Measurements from ENCODE around the gene DPEP3.

DNA sequence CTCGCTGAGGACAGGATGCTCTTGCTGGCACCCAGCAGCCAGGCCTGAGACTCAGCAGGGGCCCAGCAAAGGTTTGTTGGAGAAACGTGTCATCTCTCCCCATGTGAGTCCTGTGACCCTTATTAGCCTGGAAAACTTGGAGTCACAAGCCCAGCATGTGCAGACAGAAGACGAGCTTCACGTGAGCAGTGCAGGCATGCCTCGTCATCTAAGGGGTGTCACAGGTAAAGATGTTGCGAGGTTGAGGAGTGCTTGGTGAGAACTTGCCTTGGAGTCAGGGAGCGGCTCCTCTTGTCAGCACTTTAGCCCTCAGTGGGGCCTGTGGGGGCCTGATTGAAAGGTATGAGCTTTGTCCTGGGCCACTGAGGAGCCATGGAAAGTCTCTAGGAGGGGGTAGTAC, 46.5 kb downstream of the DPEP3 start:
- TF ChIP-seq POLR2A (IDR thresholded peaks at IDR 0.05) = no peak
- TF ChIP-seq, protein P1, sequence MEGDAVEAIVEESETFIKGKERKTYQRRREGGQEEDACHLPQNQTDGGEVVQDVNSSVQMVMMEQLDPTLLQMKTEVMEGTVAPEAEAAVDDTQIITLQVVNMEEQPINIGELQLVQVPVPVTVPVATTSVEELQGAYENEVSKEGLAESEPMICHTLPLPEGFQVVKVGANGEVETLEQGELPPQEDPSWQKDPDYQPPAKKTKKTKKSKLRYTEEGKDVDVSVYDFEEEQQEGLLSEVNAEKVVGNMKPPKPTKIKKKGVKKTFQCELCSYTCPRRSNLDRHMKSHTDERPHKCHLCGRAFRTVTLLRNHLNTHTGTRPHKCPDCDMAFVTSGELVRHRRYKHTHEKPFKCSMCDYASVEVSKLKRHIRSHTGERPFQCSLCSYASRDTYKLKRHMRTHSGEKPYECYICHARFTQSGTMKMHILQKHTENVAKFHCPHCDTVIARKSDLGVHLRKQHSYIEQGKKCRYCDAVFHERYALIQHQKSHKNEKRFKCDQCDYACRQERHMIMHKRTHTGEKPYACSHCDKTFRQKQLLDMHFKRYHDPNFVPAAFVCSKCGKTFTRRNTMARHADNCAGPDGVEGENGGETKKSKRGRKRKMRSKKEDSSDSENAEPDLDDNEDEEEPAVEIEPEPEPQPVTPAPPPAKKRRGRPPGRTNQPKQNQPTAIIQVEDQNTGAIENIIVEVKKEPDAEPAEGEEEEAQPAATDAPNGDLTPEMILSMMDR (IDR thresholded peaks at IDR 0.05) = no peak
